Kidney epithelial cell (primary cell): ENCODE measurements around the gene TJP2. TPM values are rescaled to one million over a fixed set of nuclear protein-coding genes. Genes with fewer than 3 reads are reported as not detected.

Experiments used
- DNase-seq: peaks from one replicate; pipeline ENCODE4 v3.0.0-alpha.2; 2010; ENCODE audit warnings: low read depth
- H3K27me3 ChIP-seq: 2 replicates; pipeline ENCODE4 v1.6.0; 2011; ENCODE audit warnings: low read length; ENCODE audit not compliant: control insufficient read depth, insufficient read depth
- H3K36me3 ChIP-seq: 2 replicates; pipeline ENCODE4 v1.5.1; 2011; ENCODE audit warnings: low read length; ENCODE audit not compliant: control insufficient read depth, insufficient read depth
- H3K4me3 ChIP-seq: 2 replicates; pipeline ENCODE4 v1.5.1; 2011; ENCODE audit warnings: low read depth, mild to moderate bottlenecking, control low read depth, low read length
- total RNA-seq: library from RNA; depleted of rRNA; stranded (reverse); fragments of >200 nt; gene quantifications from 2 replicates; pipeline ENCODE4 v1.2.3, GENCODE V29; 2015
- TF ChIP-seq, protein P1 (sequence below): IDR thresholded peaks from 2 replicates; pipeline ENCODE4 v1.5.1; 2011; ENCODE audit warnings: mild to moderate bottlenecking, moderate library complexity, low read length, control low read depth, inconsistent platforms; ENCODE audit not compliant: insufficient read depth, poor library complexity, severe bottlenecking

The TJP2 gene
- total RNA-seq, 1 donor from 2014 or later, result 341 TPM

DNA sequence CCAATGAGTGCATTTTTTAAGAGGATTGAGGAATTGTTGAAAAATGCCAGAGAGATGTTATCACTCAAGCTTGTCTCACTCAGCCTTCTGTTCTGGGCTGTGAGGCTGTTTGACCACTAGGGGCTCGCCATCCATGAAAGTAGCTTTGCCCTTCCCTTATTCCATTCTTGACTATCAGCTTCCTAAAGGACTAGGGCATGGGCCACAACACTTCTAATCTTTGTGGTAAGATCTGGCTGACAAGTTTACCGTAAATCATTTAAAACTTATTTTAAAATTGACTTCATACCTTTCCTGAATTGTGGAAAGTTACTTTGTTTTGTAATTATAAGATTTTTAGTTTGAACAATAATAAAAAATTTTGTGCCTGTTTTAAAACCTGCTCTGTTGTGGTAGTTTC is 49.5 kb downstream of the TJP2 start:
- Histone ChIP-seq H3K4me3 (no peak overlapping the region), H3K36me3 (peaks cover 3% of the 10 kb centered on the region), H3K27me3 (no peaks in the 10 kb centered on the region)
- peak; percentile 47 for DNase-seq
- TF ChIP-seq, protein P1, sequence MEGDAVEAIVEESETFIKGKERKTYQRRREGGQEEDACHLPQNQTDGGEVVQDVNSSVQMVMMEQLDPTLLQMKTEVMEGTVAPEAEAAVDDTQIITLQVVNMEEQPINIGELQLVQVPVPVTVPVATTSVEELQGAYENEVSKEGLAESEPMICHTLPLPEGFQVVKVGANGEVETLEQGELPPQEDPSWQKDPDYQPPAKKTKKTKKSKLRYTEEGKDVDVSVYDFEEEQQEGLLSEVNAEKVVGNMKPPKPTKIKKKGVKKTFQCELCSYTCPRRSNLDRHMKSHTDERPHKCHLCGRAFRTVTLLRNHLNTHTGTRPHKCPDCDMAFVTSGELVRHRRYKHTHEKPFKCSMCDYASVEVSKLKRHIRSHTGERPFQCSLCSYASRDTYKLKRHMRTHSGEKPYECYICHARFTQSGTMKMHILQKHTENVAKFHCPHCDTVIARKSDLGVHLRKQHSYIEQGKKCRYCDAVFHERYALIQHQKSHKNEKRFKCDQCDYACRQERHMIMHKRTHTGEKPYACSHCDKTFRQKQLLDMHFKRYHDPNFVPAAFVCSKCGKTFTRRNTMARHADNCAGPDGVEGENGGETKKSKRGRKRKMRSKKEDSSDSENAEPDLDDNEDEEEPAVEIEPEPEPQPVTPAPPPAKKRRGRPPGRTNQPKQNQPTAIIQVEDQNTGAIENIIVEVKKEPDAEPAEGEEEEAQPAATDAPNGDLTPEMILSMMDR, result peak; percentile 83

DNA sequence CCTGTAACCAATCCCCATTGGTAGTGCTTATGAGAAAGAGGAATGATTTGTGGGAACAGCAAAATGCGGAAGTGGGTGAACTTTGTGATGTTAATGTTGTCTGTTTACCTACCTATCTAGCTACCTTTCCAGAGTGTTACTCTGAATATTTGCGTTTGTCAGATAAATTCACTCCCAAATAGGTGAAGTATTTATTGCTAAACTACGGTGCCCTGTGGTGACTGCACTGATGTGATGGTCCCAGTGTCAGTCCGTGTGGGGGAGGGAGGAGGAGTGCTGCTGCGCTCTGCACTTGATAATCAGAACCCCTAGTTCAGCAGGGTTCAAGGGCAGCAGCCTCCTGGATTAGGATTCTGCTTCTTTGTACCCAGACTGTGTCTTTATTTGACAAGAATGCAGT is 55.3 kb downstream of the TJP2 start:
- Histone ChIP-seq H3K27me3 (no peaks in the 10 kb centered on the region), H3K36me3 (peaks cover 3% of the 10 kb centered on the region), H3K4me3 (no peak overlapping the region)
- no peak for DNase-seq
- TF ChIP-seq, protein P1, result no peak

DNA sequence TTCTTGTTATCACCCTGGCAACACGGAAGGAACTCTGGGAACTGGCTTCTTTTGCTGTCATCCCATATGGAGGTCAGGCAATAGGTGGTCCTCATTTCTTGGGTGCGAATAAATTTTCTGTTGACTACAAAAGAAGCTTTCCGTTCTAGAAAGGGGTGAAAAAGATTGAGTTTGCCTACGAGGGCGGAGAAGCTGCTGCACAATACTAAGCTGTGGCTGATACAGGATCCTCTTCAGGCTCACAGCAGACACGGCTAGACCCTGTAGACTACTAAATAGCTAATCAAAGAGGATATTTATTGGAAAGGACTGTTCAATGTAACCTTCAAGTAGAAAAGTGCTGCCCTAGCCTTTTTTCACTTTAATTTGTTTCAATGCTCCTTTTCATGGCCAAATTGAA is 58.1 kb downstream of the TJP2 start:
- Histone ChIP-seq H3K36me3 (peaks cover 2% of the 10 kb centered on the region), H3K4me3 (no peak overlapping the region), H3K27me3 (no peaks in the 10 kb centered on the region)
- TF ChIP-seq, protein P1, result no peak
- no peak for DNase-seq

DNA sequence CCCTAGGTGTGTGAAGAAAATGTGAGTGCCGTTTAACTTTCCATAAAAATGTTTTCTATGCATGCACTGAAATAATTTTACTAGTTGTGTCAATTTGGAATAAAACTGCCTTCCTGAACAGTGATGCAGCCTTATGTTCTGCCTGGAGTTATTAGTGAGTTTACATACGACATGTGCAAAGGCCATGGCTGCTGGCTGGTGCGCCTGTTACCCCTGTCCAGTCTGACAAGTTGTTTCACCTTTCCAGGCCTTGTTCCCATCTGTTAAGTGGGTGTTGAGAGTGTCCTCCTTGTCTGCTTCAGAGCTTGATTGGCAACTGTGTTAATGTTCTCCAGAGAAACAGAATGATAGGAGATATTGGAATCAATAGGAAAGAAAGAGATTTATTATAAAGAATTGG is 60.6 kb downstream of the TJP2 start:
- TF ChIP-seq, protein P1, result no peak
- Histone ChIP-seq H3K27me3 (no peaks in the 10 kb centered on the region), H3K4me3 (no peak overlapping the region), H3K36me3 (no peaks in the 10 kb centered on the region)
- DNase-seq, result no peak

DNA sequence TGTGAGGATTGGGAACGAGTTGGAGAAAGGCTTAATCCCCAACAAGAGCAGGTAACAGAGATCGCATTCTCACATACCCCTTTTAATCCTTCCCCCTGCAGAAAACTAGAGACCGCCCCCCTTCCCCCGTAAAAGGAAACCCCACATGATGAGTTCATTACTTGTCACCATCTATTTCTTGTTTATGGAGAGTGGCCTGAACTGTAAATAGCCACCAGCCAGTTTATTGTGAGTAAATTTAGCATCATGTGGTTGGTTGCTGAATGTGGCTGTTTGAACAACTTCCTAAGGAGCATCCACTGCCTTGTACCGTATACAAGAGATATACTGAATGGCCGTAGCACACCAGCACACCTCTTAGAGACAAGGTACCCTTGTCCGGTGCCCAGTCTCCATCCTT is 62.1 kb downstream of the TJP2 start:
- H3K4me3 ChIP-seq, result no peak overlapping the region
- H3K36me3 ChIP-seq, result no peaks in the 10 kb centered on the region
- no peak for DNase-seq
- TF ChIP-seq, protein P1, result no peak
- no peaks in the 10 kb centered on the region for H3K27me3 ChIP-seq

DNA sequence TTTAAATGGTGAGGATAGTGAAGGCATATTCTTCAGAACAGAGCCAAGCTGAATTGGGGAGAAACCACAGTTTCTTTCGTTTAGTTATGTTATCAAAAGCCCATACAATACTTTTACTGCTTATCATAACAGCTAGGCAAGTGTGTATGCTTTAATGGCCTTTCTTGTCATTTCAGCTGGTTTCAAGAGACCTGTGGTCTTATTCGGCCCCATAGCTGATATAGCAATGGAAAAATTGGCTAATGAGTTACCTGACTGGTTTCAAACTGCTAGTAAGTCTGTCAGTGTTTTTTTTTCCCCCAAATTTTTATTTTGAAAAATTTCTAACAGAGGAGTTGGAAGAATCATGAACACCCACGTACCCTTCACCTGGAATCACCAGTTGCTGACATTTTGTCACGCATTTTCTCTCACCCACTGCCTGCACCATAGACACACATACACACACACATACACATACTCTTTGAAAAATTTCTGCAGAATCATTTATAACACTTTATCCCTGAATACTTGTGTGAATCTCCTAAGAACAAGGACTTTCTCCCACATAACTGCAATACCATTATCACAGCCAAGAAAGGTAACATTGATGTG is 63.7 kb downstream of the TJP2 start:
- no peak for DNase-seq
- TF ChIP-seq, protein P1, result no peak
- no peak overlapping the region for H3K4me3 ChIP-seq
- H3K27me3 ChIP-seq, result no peaks in the 10 kb centered on the region
- H3K36me3 ChIP-seq, result no peaks in the 10 kb centered on the region
